GM12878 (cell line): ENCODE measurements around the gene TTYH3. TPM values are rescaled to one million over a fixed set of nuclear protein-coding genes. Genes with fewer than 3 reads are reported as not detected.

Source experiments
- ATAC-seq: fragments of 200-7000 bp; cut with Tn5 transposase; 3 replicates; pipeline ENCODE4 v1.9.1; 2020; ENCODE audit warnings: mild to moderate bottlenecking, moderate library complexity
- BruUV-seq: library from RNA; stranded (reverse); fragments of 400-500 nt; replicated peaks from 2 replicates; lab custom pipeline; 2021; lab: Mats Ljungman, UMichigan
- CTCF ChIA-PET: fragments of 300-600 bp; sonication (Branson Sonifier 250); formaldehyde crosslinking; extraction: SDS; loops from one replicate; lab custom pipeline; 2021; ENCODE audit warnings: inconsistent platforms; lab: Yijun Ruan, JAX
- POLR2A ChIA-PET: fragments of 350-600 bp; formaldehyde crosslinking; extraction: SDS; loops from one replicate; lab custom pipeline; 2021; ENCODE audit warnings: inconsistent platforms; lab: Charles Lee
- RAD21 ChIA-PET: fragments of 300-600 bp; sonication (Branson Sonifier 250); formaldehyde crosslinking; loops from one replicate; lab custom pipeline; 2023; ENCODE audit warnings: antibody characterized with exemption; ENCODE audit not compliant: unreplicated experiment; lab: Charles Lee
- SMC1A ChIA-PET: fragments of 300-600 bp; sonication (Branson Sonifier 250); formaldehyde crosslinking; loops from one replicate; lab custom pipeline; 2023; ENCODE audit not compliant: unreplicated experiment, uncharacterized antibody; lab: Charles Lee
- DNase-seq: peaks from one replicate; pipeline ENCODE4 v3.0.0-alpha.2; 2011; ENCODE audit warnings: low read depth, low spot score
- FAIRE-seq: peaks from 3 replicates; lab custom pipeline; 2011; peaks lifted over from hg19 to GRCh38; lab: Jason Lieb, UNC
- H2AFZ ChIP-seq: 2 replicates; pipeline ENCODE4 v1.6.0; 2011; ENCODE audit warnings: low read depth, low read length, control low read depth; ENCODE audit not compliant: control insufficient read depth
- H3K27ac ChIP-seq: 2 replicates; pipeline ENCODE4 v1.5.1; 2011; ENCODE audit warnings: control low read depth; ENCODE audit not compliant: control insufficient read depth, insufficient read depth
- H3K27me3 ChIP-seq, 2 experiments: replicated peaks in 1 of 2; 2 replicates each; pipeline versions ENCODE4 v1.6.0 to v1.6.1; 2011; ENCODE audit warnings: low read length in 1 of 2; ENCODE audit not compliant: control insufficient read depth in 2 of 2, insufficient read depth in 2 of 2
- H3K36me3 ChIP-seq, 2 experiments: 2 replicates each; pipeline ENCODE4 v1.5.1; 2011; ENCODE audit warnings: low read length in 1 of 2; ENCODE audit not compliant: control insufficient read depth in 2 of 2, insufficient read depth in 2 of 2
- H3K4me1 ChIP-seq: 2 replicates; pipeline ENCODE4 v1.6.1; 2011; ENCODE audit warnings: mild to moderate bottlenecking, low read length, moderate library complexity, mixed read lengths; ENCODE audit not compliant: control insufficient read depth, insufficient read depth
- H3K4me2 ChIP-seq: 2 replicates; pipeline ENCODE4 v1.6.0; 2011; ENCODE audit warnings: control low read depth; ENCODE audit not compliant: control insufficient read depth, insufficient read depth
- H3K4me3 ChIP-seq: fragments of 200-600 bp; sonication (generic); 2 replicates; pipeline ENCODE4 v1.5.1; 2016
- H3K79me2 ChIP-seq: 2 replicates; pipeline ENCODE4 v1.6.0; 2011; ENCODE audit warnings: low read length; ENCODE audit not compliant: control insufficient read depth, insufficient read depth
- H3K9ac ChIP-seq: 2 replicates; pipeline ENCODE4 v1.8.0; 2011; ENCODE audit warnings: low read length, control low read depth, mixed read lengths; ENCODE audit not compliant: control insufficient read depth, insufficient read depth
- H3K9me3 ChIP-seq: replicated peaks from 3 replicates; pipeline ENCODE4 v1.5.1; 2011; ENCODE audit warnings: mild to moderate bottlenecking, low read length; ENCODE audit not compliant: control insufficient read depth, insufficient read depth
- H4K20me1 ChIP-seq: 2 replicates; pipeline ENCODE4 v1.6.0; 2011; ENCODE audit not compliant: control insufficient read depth, insufficient read depth
- FOS ChIP-seq: IDR thresholded peaks from 3 replicates; pipeline ENCODE4 v1.6.1; 2011; ENCODE audit warnings: borderline replicate concordance; ENCODE audit not compliant: insufficient read length; ENCODE audit errors: extremely low read depth
- GABPA ChIP-seq: IDR thresholded peaks from 2 replicates; pipeline ENCODE4 v1.6.1; 2014; ENCODE audit warnings: antibody characterized with exemption, low read depth, mild to moderate bottlenecking, inconsistent platforms
- HDGF ChIP-seq: fragments of 450-650 bp; IDR thresholded peaks from 2 replicates; pipeline ENCODE4 v1.6.1; 2016; ENCODE audit warnings: antibody characterized with exemption
- HSF1 ChIP-seq: fragments of 150-350 bp; IDR thresholded peaks from 2 replicates; pipeline ENCODE4 v1.6.1; 2014; ENCODE audit warnings: mild to moderate bottlenecking, low read depth, low read length
- IKZF1 ChIP-seq: fragments of 450-650 bp; conservative IDR thresholded peaks from 2 replicates; pipeline ENCODE4 v1.6.1; 2017; ENCODE audit warnings: antibody characterized with exemption, mild to moderate bottlenecking
- NBN ChIP-seq: fragments of 450-650 bp; IDR thresholded peaks from 2 replicates; pipeline ENCODE4 v1.6.1; 2016
- NFYA ChIP-seq: IDR thresholded peaks from 2 replicates; pipeline ENCODE4 v1.6.1; 2011; ENCODE audit warnings: low read depth, mild to moderate bottlenecking, low read length, improper control_type of control experiment, borderline replicate concordance
- NR2C1 ChIP-seq: fragments of 450-650 bp; IDR thresholded peaks from 2 replicates; pipeline ENCODE4 v1.6.1; 2017; ENCODE audit warnings: antibody characterized with exemption, mild to moderate bottlenecking, moderate library complexity
- NRF1 ChIP-seq: conservative IDR thresholded peaks from 2 replicates; pipeline ENCODE4 v1.6.1; 2011; ENCODE audit warnings: mild to moderate bottlenecking, low read depth, low read length, improper control_type of control experiment
- PAX5 ChIP-seq: IDR thresholded peaks from 2 replicates; pipeline ENCODE4 v1.6.1; 2011; ENCODE audit warnings: low read depth, low read length, borderline replicate concordance
- SMAD1 ChIP-seq: fragments of 450-650 bp; IDR thresholded peaks from 2 replicates; pipeline ENCODE4 v1.6.1; 2018; ENCODE audit warnings: mild to moderate bottlenecking, low read depth; ENCODE audit not compliant: partially characterized antibody
- STAT1 ChIP-seq: fragments of 450-650 bp; conservative IDR thresholded peaks from 2 replicates; pipeline ENCODE4 v1.6.1; 2014; ENCODE audit warnings: antibody characterized with exemption, mild to moderate bottlenecking
- ZNF592 ChIP-seq: fragments of 450-650 bp; IDR thresholded peaks from 2 replicates; pipeline ENCODE4 v1.6.1; 2017; ENCODE audit warnings: mild to moderate bottlenecking, moderate library complexity
- WGBS: methylation state at CpG from one replicate; pipeline ENCODE4 v1.1.6; 2016; ENCODE audit warnings: low lambda C conversion rate; ENCODE audit not compliant: insufficient replicate concordance, insufficient coverage; ENCODE audit errors: missing lambda C conversion rate; 5-methylcytosine and 5-hydroxymethylcytosine counted together
- in situ Hi-C: fragments of 300-500 bp; cut with MboI; formaldehyde crosslinking; loops from 9 replicates; pipeline ENCODE4 v1.14.3; 2018; ENCODE audit warnings: mixed read lengths
- intact Hi-C: fragments of 100-400 bp; cut with micrococcal nuclease; formaldehyde crosslinking; loops from one replicate; pipeline ENCODE4 v1.14.2; 2022; ENCODE audit not compliant: unreplicated experiment
- polyA plus RNA-seq, 11 experiments: library from polyadenylated mRNA; depleted of rRNA in 4 of 11; unstranded in 6 of 11; stranded (reverse) in 5 of 11; fragments of >200 nt; fragmentation: Nextera tagmentation in 4 of 11; fragmentation: Illumina TruSeq in 1 of 11; extraction: Ambion mirVana in 4 of 11; extraction: Trizol in 1 of 11; gene quantifications; 1 replicate in 1 of 11; 2 replicates in 10 of 11; pipeline versions ENCODE4 v1.2.1 to v1.2.3, GENCODE V29; 2011 to 2016; ENCODE audit warnings: inconsistent platforms in 2 of 11, missing spikeins in 2 of 11, low read depth in 1 of 11
- total RNA-seq, 4 experiments: library from RNA; depleted of rRNA in 3 of 4; stranded (reverse); fragments of >200 nt in 3 of 4; fragmentation: Illumina TruSeq in 1 of 4; extraction: Trizol in 1 of 4; gene quantifications; 2 replicates each; pipeline versions ENCODE4 v1.2.1 to v1.2.3, GENCODE V29; 2013 to 2021

The TTYH3 gene
- total and polyA plus RNA-seq, 10 of the 15 experiments (the other 5 are each of a cell fraction or from before 2014, with no cell fraction given): 0.79 to 71.4 (median 10.5) TPM

GRCh38 chr7:2621061-2621828 lies 10.5 kb upstream of the TTYH3 start (continued):
- TF ChIP-seq PAX5 (no peak), IKZF1 (no peak)

- H4K20me1 ChIP-seq: no peaks in the 10 kb centered on the region
- BruUV-seq: no TSS peak
- no peak for TF ChIP-seq HSF1
- TF ChIP-seq NRF1: no peak
- TF ChIP-seq ZNF592: no peak
- no peak for TF ChIP-seq NR2C1
- no peak for TF ChIP-seq NBN
- TF ChIP-seq FOS: no peak
- TF ChIP-seq HDGF: no peak
- no peak for TF ChIP-seq STAT1
- TF ChIP-seq GABPA: no peak
- TF ChIP-seq SMAD1: no peak
- no peak for TF ChIP-seq NFYA
- TF ChIP-seq, all 136 proteins: peak for 0
- in situ Hi-C loops (no loop called here), intact Hi-C loops (no loop called here)
- Histone ChIP-seq H3K36me3 (no peaks in the 10 kb centered on the region), H2AFZ (no peak overlapping the region), H3K79me2 (no peaks in the 10 kb centered on the region), H3K9me3 (no peaks in the 10 kb centered on the region), H3K27me3 (no peaks in the 10 kb centered on the region), H3K9ac (no peak overlapping the region), H3K4me1 (no peaks in the 10 kb centered on the region), H3K27ac (no peak overlapping the region), H3K4me3 (no peak overlapping the region), H3K4me2 (no peak overlapping the region)
- ChIA-PET POLR2A (no interaction called here), SMC1A (no interaction called here), CTCF (no interaction called here), RAD21 (no interaction called here)
- FAIRE-seq: no peak
- 32% methylated on average over 12 of the region's 12 CpGs for WGBS
- no peak for ATAC-seq
- no peak for DNase-seq
These were observed 9.7 kb upstream of the TTYH3 start for GRCh38 chr7:2621948-2622640.
